Thyroid gland (tissue), 4 donors: ENCODE measurements around the gene HELB.

ENCODE experiments used
- POLR2A ChIP-seq, 2 donors: fragments of 450-650 bp; IDR thresholded peaks; one replicate each; pipeline ENCODE4 v1.6.1; 2017; ENCODE audit warnings: antibody characterized with exemption in 2 of 2, mild to moderate bottlenecking in 2 of 2, moderate library complexity in 1 of 2
- TF ChIP-seq, protein P1 (sequence below), 6 experiments: fragments of 200-600 bp in 3 of 6; fragments of 450-650 bp in 3 of 6; sonication (generic) in 3 of 6; IDR thresholded peaks; one replicate each; pipeline ENCODE4 v1.5.1; 2016 to 2019; ENCODE audit warnings: antibody characterized with exemption in 6 of 6, mild to moderate bottlenecking in 2 of 6, inconsistent platforms in 1 of 6, moderate library complexity in 1 of 6

DNA sequence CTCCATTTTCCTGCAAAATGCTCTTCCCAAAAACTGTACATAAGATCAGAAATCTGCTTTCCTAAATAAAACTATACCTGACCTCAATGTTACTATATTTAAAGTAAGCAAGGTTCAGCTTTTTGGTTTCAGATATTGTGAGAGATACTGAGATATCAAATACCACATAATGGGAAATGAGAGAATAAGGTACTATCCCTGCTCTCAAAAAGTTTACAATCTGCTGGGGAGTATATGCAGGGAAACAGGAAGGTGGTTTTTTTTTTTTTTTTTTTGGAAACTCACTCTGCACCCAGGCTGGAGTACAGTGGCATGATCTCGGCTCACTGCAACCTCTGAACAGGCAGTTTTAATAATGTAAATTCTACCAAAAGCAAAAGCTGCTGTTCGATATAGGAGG lies 49.0 kb downstream of the HELB start:
- TF ChIP-seq, protein P1, sequence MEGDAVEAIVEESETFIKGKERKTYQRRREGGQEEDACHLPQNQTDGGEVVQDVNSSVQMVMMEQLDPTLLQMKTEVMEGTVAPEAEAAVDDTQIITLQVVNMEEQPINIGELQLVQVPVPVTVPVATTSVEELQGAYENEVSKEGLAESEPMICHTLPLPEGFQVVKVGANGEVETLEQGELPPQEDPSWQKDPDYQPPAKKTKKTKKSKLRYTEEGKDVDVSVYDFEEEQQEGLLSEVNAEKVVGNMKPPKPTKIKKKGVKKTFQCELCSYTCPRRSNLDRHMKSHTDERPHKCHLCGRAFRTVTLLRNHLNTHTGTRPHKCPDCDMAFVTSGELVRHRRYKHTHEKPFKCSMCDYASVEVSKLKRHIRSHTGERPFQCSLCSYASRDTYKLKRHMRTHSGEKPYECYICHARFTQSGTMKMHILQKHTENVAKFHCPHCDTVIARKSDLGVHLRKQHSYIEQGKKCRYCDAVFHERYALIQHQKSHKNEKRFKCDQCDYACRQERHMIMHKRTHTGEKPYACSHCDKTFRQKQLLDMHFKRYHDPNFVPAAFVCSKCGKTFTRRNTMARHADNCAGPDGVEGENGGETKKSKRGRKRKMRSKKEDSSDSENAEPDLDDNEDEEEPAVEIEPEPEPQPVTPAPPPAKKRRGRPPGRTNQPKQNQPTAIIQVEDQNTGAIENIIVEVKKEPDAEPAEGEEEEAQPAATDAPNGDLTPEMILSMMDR (IDR thresholded peaks at IDR 0.05) = no peak
- TF ChIP-seq POLR2A (IDR thresholded peaks at IDR 0.05) = no peak
